NCI-H128 (cell line): ENCODE results near the gene HOXC12.

ENCODE experiments used
- DNase-seq: peaks from one replicate; lab custom pipeline; 2025; ENCODE audit not compliant: unreplicated experiment; lab: John Stamatoyannopoulos, UW

Gene HOXC12, protein sequence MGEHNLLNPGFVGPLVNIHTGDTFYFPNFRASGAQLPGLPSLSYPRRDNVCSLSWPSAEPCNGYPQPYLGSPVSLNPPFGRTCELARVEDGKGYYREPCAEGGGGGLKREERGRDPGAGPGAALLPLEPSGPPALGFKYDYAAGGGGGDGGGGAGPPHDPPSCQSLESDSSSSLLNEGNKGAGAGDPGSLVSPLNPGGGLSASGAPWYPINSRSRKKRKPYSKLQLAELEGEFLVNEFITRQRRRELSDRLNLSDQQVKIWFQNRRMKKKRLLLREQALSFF

GRCh38 chr12:53954694-53955035, at the start of gene HOXC12:
Gene HOXC12 (plus strand): TSS chr12:53954903. CDS start chr12:53954930, 27 bp downstream.
- DNase-seq, result no peak

DNA sequence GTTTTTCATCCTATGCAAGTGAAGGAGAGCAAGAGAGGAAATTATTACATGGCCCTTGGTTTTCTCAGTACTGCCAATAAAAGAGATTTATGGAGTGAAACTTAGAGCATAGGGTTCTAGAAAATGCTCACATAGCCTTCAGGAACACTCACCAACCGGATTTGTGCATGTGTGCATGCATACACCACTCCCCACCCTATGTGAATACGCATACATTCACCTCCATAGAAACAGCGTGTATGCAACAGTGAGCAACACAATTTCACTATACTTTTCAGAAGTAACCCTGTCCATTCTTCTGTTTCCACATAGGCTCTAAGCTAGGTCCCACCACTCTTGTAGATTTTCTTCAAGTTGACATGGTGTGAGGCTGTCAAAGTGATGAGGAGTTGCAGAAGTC, 47.6 kb upstream of the HOXC12 start:
- DNase-seq, result no peak

DNA sequence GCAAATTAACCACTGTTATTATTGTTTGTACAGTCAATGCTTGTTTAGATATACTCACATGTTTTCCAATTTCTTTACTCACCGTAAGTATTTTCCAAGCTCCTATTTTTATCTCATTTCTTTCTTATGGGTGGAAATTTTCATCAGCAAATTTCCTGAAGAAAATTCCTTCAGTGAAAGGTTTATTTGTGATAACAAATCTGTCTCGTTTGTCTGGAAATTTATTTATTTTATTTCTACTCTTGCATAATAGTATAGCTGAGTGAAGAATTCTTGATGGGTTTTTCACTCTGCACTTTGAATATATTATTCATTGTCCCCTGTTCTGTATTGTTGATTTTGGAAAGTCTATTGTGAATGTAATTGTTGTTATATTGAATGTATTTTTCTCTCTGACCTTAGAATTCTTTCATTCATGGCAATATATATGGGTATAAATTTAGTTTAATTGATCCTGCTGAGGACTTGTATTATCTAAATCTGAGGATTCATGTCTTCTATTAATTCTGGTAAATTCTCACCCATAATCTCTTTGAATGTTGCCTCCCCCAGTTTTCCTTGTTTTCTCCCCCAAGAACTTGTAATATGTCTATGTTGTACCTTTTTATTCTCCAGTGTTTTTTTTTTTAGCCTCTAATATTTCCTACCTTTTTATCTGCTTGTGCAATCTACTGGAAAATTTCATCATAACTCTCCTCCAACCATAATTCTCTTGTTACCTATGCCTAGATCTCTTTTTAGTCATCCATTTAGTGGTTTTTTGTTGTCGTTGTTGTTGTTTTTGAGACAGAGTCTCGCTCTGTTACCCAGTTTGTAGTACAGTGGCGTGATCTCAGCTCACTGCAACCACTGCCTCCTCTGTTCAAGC, 37.7 kb upstream of the HOXC12 start:
- no peak for DNase-seq

- DNase-seq, result no peak
Observed at GRCh38 chr12:53924521-53925405, 29.9 kb upstream of the HOXC12 start.

GRCh38 chr12:53927220-53928029, 27.3 kb upstream of the HOXC12 start:
- no peak for DNase-seq

DNA sequence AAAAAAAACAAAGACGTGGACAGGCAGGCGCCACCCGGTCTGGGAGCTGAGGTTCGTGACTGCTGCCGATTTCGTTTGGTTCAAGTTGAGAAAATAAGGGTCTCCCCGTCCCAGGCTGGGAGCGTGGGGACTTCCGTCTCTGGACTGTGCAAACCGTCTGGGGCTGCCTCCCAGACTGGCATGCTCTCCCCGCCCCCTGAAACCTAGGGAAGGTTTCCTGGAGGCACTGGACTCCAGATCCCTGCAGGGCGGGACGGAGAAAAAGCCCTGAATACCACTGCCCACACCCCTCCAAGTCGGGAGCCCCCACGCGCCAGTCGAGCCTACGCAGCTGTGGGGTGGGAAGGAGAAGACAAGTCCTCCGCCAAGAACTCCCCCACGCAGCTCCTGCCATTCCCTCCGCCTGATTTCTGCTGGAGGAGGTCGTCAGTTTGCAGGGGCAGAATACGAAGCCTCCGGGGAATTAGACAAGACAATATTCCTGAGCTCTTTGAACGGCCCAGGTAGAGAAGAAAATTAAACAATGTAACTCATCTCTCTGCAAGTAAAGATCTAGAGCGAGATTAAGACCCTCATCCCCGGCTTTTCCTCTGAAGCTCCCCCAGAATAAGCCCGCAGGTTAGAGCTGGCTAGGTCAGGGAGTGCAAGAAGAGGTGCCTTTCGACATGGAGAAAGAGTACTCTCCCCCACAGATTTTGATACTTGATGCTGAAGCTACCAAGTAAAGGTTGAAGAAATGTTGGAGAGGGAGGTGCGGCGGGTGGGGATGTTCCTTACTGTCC, 26.5 kb upstream of the HOXC12 start:
- DNase-seq, result no peak

DNA sequence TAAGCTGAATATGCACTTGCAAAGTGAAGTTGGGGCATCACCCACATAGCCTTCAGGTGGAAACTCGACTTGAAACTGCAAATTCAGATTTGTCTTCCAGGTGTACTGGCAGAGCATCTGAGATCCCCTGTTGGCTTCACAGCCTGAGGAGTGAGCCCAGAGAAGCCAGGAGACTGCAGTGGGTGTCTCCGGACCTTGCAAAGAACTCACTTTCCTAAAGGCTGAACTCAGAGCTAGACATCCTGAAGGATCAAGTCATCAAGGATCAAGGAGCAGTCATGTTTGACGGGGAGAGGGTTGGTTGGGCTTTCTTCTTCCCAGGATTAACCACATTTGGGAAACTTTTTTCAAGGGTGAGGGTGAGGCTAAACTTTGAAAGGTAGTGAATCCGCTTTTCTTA, 25.2 kb upstream of the HOXC12 start:
- no peak for DNase-seq

- DNase-seq, result no peak
Observed at GRCh38 chr12:53930591-53931255, 24.0 kb upstream of the HOXC12 start.

DNA sequence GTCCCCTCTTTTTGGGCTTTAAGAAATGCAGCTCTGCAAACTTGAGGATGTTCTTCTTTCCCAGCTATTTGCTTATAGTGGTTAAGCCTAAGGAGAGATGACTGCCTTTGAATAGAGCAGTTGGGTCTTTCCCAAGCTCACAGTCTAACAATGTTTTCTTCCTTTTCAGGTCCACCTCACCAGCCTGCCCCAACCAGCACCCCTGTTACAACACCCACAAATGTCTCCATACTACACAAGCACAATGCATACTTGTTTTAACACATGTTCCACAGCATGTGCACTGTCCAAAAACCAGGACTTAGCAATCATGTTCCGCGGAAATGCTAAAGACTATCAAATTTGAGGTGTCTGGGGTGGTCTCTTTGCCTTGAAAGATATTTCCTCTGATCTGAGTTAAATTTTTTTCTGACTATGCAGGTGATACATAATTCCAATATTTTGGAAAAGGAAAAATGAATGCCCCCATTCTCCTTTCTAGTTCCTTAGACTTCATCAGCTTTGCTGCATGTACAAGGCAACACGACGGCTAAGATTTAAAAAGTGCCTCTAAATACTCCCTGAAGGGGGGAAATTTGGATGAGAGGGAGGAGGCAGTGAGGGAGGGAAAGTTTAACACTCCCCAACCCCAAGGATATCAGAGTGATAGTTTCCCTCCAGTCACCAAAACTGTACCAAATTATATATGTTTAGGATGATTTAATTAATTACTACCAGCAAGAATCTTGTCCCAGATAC, 22.7 kb upstream of the HOXC12 start:
- DNase-seq, result no peak

GRCh38 chr12:53932915-53933314, 21.8 kb upstream of the HOXC12 start:
- no peak for DNase-seq

DNA sequence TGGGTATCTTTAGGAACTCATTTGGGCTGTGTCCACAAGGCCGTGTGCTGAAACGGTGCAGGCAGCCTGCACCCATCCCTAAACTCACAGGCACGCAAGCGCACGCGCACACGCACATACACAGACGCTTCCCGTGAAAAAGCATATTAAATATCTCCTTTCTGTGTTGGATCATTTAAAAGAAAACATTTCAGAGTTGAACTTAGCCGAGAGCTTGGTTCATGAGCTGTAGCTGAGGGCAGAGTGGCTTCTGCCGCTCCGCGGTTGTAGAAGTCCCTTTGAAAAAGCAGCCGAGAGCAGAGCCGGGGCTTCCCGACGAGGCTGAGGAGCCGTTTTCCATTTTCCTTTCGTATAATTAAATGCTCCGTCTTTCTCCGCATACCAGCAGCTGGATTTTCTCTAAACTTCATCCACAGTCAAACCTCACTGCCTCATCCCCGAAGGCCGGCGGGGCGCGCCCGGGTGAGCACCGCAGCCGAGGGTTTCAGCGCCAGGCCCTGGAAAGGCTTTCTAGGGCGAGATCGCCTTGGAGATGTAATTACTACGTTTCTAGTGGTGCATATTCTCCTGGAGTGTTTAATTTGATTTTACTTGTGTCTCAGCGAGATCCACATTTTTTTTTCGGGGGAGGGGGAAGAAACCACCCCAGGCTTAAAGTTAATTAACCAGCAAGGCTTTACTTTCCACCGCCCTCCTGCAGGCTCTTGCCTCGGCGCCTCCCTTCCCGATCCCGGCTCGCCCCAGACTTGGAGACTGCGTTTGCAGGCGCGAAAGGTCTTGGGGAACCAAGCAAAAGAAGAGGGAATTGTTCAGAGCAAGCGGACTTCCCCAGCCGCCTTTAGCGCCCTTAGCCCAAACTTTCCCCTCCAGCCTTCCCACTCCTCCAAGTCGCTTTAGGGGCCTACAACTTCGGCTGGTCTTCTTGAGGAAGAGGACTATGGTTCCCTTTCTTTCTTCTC, 19.0 kb upstream of the HOXC12 start:
- no peak for DNase-seq

GRCh38 chr12:53937099-53937498, 17.6 kb upstream of the HOXC12 start:
- no peak for DNase-seq

- no peak for DNase-seq
Observed at GRCh38 chr12:53937596-53938325, 16.9 kb upstream of the HOXC12 start.

- DNase-seq, result no peak
Observed at GRCh38 chr12:53938326-53939140, 16.2 kb upstream of the HOXC12 start, which contains the start of gene HOXC13. Gene HOXC13 (plus strand): TSS chr12:53938831. CDS start chr12:53938907, 76 bp downstream.

GRCh38 chr12:53939141-53940108, 15.3 kb upstream of the HOXC12 start:
- no peak for DNase-seq
